Caco-2 (cell line): ENCODE data around the gene MRPL42. TPM values are rescaled to one million over a fixed set of nuclear protein-coding genes. Genes with fewer than 3 reads are reported as not detected.
A peak's percentile ranks its signal among the peaks of the same experiment; 100 is the strongest.

ENCODE experiments used
- Bru-seq: library from RNA; stranded (reverse); fragments of 400-500 nt; gene quantifications from one replicate; lab custom pipeline; 2021; lab: Mats Ljungman, UMichigan
- BruChase-seq, 2 experiments: library from RNA; stranded (reverse); fragments of 400-500 nt; gene quantifications; one replicate each; lab custom pipeline; 2021; lab: Mats Ljungman, UMichigan
- BruUV-seq: library from RNA; stranded (reverse); fragments of 400-500 nt; replicated peaks from 2 replicates; lab custom pipeline; 2021; lab: Mats Ljungman, UMichigan
- CTCF ChIA-PET: fragments of 300-600 bp; sonication (Branson Sonifier 250); formaldehyde crosslinking; loops from one replicate; lab custom pipeline; 2022; ENCODE audit warnings: antibody characterized with exemption; lab: Charles Lee
- POLR2A ChIA-PET: fragments of 300-600 bp; sonication (Branson Sonifier 250); formaldehyde crosslinking; loops from one replicate; lab custom pipeline; 2022; ENCODE audit warnings: antibody characterized with exemption; lab: Charles Lee
- DNase-seq, 2 experiments: peaks; one replicate each; pipeline versions ENCODE4 v3.0.0 to v3.0.0-alpha.2; 2020 to 2022
- H3K27me3 ChIP-seq: replicated peaks from 2 replicates; pipeline ENCODE4 v1.6.0; 2011; ENCODE audit warnings: low read length; ENCODE audit not compliant: control insufficient read depth, insufficient read depth
- H3K36me3 ChIP-seq: 2 replicates; pipeline ENCODE4 v1.5.1; 2011; ENCODE audit warnings: low read length; ENCODE audit not compliant: control insufficient read depth, insufficient read depth
- H3K4me1 ChIP-seq: fragments of 250-450 bp; sonication (Bioruptor Pico); 2 replicates; pipeline ENCODE4 v1.5.1; 2020; ENCODE audit warnings: mild to moderate bottlenecking
- H3K4me3 ChIP-seq: 2 replicates; pipeline ENCODE4 v1.5.1; 2011; ENCODE audit warnings: low read depth, mild to moderate bottlenecking, control low read depth, low read length
- H3K9me3 ChIP-seq: fragments of 250-450 bp; sonication (Bioruptor Pico); 2 replicates; pipeline ENCODE4 v1.5.1; 2020; ENCODE audit warnings: mild to moderate bottlenecking, moderate library complexity
- H3K27ac Mint-ChIP-seq: one replicate; pipeline ENCODE4 v1.8.0; 2022; ENCODE audit warnings: mixed read lengths; ENCODE audit not compliant: unreplicated experiment
- H3K27me3 Mint-ChIP-seq: one replicate; pipeline ENCODE4 v1.8.0; 2022; ENCODE audit warnings: mixed read lengths; ENCODE audit not compliant: insufficient read depth, unreplicated experiment
- H3K36me3 Mint-ChIP-seq: one replicate; pipeline ENCODE4 v1.8.0; 2022; ENCODE audit warnings: mild to moderate bottlenecking, mixed read lengths; ENCODE audit not compliant: insufficient read depth, unreplicated experiment
- H3K4me1 Mint-ChIP-seq: one replicate; pipeline ENCODE4 v1.8.0; 2022; ENCODE audit warnings: low read depth, mixed read lengths; ENCODE audit not compliant: unreplicated experiment
- H3K4me3 Mint-ChIP-seq: one replicate; pipeline ENCODE4 v1.8.0; 2022; ENCODE audit warnings: mild to moderate bottlenecking, moderate library complexity, mixed read lengths; ENCODE audit not compliant: unreplicated experiment
- H3K9me3 Mint-ChIP-seq: one replicate; pipeline ENCODE4 v1.8.0; 2022; ENCODE audit warnings: mixed read lengths; ENCODE audit not compliant: unreplicated experiment
- CTCF ChIP-seq, 2 experiments: fragments of 200-600 bp in 1 of 2; IDR thresholded peaks; 1 replicate in 1 of 2; 2 replicates in 1 of 2; pipeline versions ENCODE4 v1.5.1 to v1.8.0; 2011 to 2022; ENCODE audit warnings: antibody characterized with exemption in 1 of 2, control low read depth in 1 of 2, inconsistent platforms in 1 of 2, low read depth in 1 of 2, low read length in 1 of 2, mild to moderate bottlenecking in 1 of 2, moderate library complexity in 1 of 2; ENCODE audit not compliant: insufficient read depth in 1 of 2, severe bottlenecking in 1 of 2, unreplicated experiment in 1 of 2
- intact Hi-C: fragments of 100-400 bp; cut with micrococcal nuclease; formaldehyde crosslinking; loops from one replicate; pipeline ENCODE4 v1.10.0; 2022; ENCODE audit not compliant: unreplicated experiment
- long read RNA-seq: library from polyadenylated mRNA; stranded (forward); transcript quantifications from one replicate; pipeline ENCODE4 v2.0.0, GENCODE V29; 2022
- total RNA-seq: library from RNA; stranded (reverse); gene quantifications from 2 replicates; pipeline ENCODE4 v1.2.3, GENCODE V29; 2022

The MRPL42 gene
- total RNA-seq (77.0 and 78.2 TPM in 2 replicates), Bru-seq, nascent RNA (percentile 84 among the genes with signal in this experiment), BruChase-seq, experiment 1, labeled RNA remaining after a 2-hour chase (percentile 88 among the genes with signal in this experiment), BruChase-seq, experiment 2, labeled RNA remaining after a 6-hour chase (percentile 94 among the genes with signal in this experiment)
- long read RNA-seq, full-length matches to known transcripts, result 241 of 257 reads
- long read RNA-seq, partial matches to known transcripts, result 0 of 257 reads
- long read RNA-seq, other reads (novel, unspliced or antisense), result 16 of 257 reads

- H3K9me3 ChIP-seq, result no peaks in the 10 kb centered on the region
- no peaks in the 10 kb centered on the region for H3K27me3 Mint-ChIP-seq
- H3K27ac Mint-ChIP-seq, result peak within 1 kb of the TSS; percentile 93
- peaks cover 11% of the 10 kb centered on the region for H3K4me1 Mint-ChIP-seq
- H3K9me3 Mint-ChIP-seq, result no peaks in the 10 kb centered on the region
- CTCF ChIA-PET, result interaction anchor here (0.6 to 1.4 kb wide), 4 partner anchors 11 to 634 kb away, joined by 3 to 5 read pairs (median 4); partner anchors contain the start of gene UBE2N
- H3K4me3 Mint-ChIP-seq, result peak within 1 kb of the TSS; percentile 92
- peaks cover 11% of the 10 kb centered on the region; the same call in 1 of the 2 replicates for H3K4me1 ChIP-seq
- no peaks in the 10 kb centered on the region for H3K27me3 ChIP-seq
- BruUV-seq, result TSS peak; percentile 52
- peak; percentile 73 to 87 for TF ChIP-seq CTCF (IDR thresholded peaks at IDR 0.05; ENCODE audit: insufficient read depth in 1 of 2, low read depth in 1 of 2, low read length in 1 of 2, severe bottlenecking in 1 of 2, unreplicated experiment in 1 of 2)
- intact Hi-C loops, result loop anchor here (1.0 kb wide), 1 partner anchor 25 kb away; no protein-coding TSS in a partner anchor
- POLR2A ChIA-PET, result interaction anchor here (0.6 to 0.9 kb wide), 2 partner anchors 16 to 538 kb away, joined by 3 read pairs; partner anchors contain the start of gene EEA1
- no peaks in the 10 kb centered on the region for H3K36me3 ChIP-seq
- DNase-seq, result peak; percentile 92 to 95
- H3K4me3 ChIP-seq, result peak within 1 kb of the TSS; percentile 75
- peaks cover 12% of the 10 kb centered on the region for H3K36me3 Mint-ChIP-seq
Measured at GRCh38 chr12:93467351-93468007, at the start of gene MRPL42. MRPL42 (plus strand) TSS chr12:93467514; CDS start chr12:93469286, 1,772 bp downstream.

GRCh38 chr12:93417967-93418480 lies 49.3 kb upstream of the MRPL42 start:
- ChIA-PET POLR2A (no interaction called here), CTCF (no interaction called here)
- BruUV-seq, result no TSS peak
- Mint-ChIP-seq H3K27me3 (no peaks in the 10 kb centered on the region), H3K36me3 (peaks cover 30% of the 10 kb centered on the region), H3K4me3 (no peak overlapping the region), H3K27ac (no peak overlapping the region), H3K9me3 (no peaks in the 10 kb centered on the region), H3K4me1 (peaks cover 28% of the 10 kb centered on the region)
- H3K9me3 ChIP-seq, result no peaks in the 10 kb centered on the region
- no peak overlapping the region for H3K4me3 ChIP-seq
- intact Hi-C loops, result no loop called here
- no peak for DNase-seq
- H3K4me1 ChIP-seq, result peaks cover 4% of the 10 kb centered on the region; the same call in 1 of the 2 replicates
- no peaks in the 10 kb centered on the region for H3K36me3 ChIP-seq
- no peaks in the 10 kb centered on the region for H3K27me3 ChIP-seq
- TF ChIP-seq CTCF (IDR thresholded peaks at IDR 0.05; ENCODE audit: insufficient read depth in 1 of 2, low read depth in 1 of 2, low read length in 1 of 2, severe bottlenecking in 1 of 2, unreplicated experiment in 1 of 2), result no peak
